GM12878 (cell line): ENCODE measurements around the gene TKT. TPM values are rescaled to one million over a fixed set of nuclear protein-coding genes. Genes with fewer than 3 reads are reported as not detected.

Experiments
- ATAC-seq: fragments of 200-7000 bp; cut with Tn5 transposase; 3 replicates; pipeline ENCODE4 v1.9.1; 2020; ENCODE audit warnings: mild to moderate bottlenecking, moderate library complexity
- BruUV-seq: library from RNA; stranded (reverse); fragments of 400-500 nt; replicated peaks from 2 replicates; lab custom pipeline; 2021; lab: Mats Ljungman, UMichigan
- CTCF ChIA-PET: fragments of 300-600 bp; sonication (Branson Sonifier 250); formaldehyde crosslinking; extraction: SDS; loops from one replicate; lab custom pipeline; 2021; ENCODE audit warnings: inconsistent platforms; lab: Yijun Ruan, JAX
- POLR2A ChIA-PET: fragments of 350-600 bp; formaldehyde crosslinking; extraction: SDS; loops from one replicate; lab custom pipeline; 2021; ENCODE audit warnings: inconsistent platforms; lab: Charles Lee
- RAD21 ChIA-PET: fragments of 300-600 bp; sonication (Branson Sonifier 250); formaldehyde crosslinking; loops from one replicate; lab custom pipeline; 2023; ENCODE audit warnings: antibody characterized with exemption; ENCODE audit not compliant: unreplicated experiment; lab: Charles Lee
- SMC1A ChIA-PET: fragments of 300-600 bp; sonication (Branson Sonifier 250); formaldehyde crosslinking; loops from one replicate; lab custom pipeline; 2023; ENCODE audit not compliant: unreplicated experiment, uncharacterized antibody; lab: Charles Lee
- DNase-seq: peaks from one replicate; pipeline ENCODE4 v3.0.0-alpha.2; 2011; ENCODE audit warnings: low read depth, low spot score
- FAIRE-seq: peaks from 3 replicates; lab custom pipeline; 2011; peaks lifted over from hg19 to GRCh38; lab: Jason Lieb, UNC
- H2AFZ ChIP-seq: 2 replicates; pipeline ENCODE4 v1.6.0; 2011; ENCODE audit warnings: low read depth, low read length, control low read depth; ENCODE audit not compliant: control insufficient read depth
- H3K27ac ChIP-seq: 2 replicates; pipeline ENCODE4 v1.5.1; 2011; ENCODE audit warnings: control low read depth; ENCODE audit not compliant: control insufficient read depth, insufficient read depth
- H3K27me3 ChIP-seq, 2 experiments: replicated peaks in 1 of 2; 2 replicates each; pipeline versions ENCODE4 v1.6.0 to v1.6.1; 2011; ENCODE audit warnings: low read length in 1 of 2; ENCODE audit not compliant: control insufficient read depth in 2 of 2, insufficient read depth in 2 of 2
- H3K36me3 ChIP-seq, 2 experiments: 2 replicates each; pipeline ENCODE4 v1.5.1; 2011; ENCODE audit warnings: low read length in 1 of 2; ENCODE audit not compliant: control insufficient read depth in 2 of 2, insufficient read depth in 2 of 2
- H3K4me1 ChIP-seq: 2 replicates; pipeline ENCODE4 v1.6.1; 2011; ENCODE audit warnings: mild to moderate bottlenecking, low read length, moderate library complexity, mixed read lengths; ENCODE audit not compliant: control insufficient read depth, insufficient read depth
- H3K4me2 ChIP-seq: 2 replicates; pipeline ENCODE4 v1.6.0; 2011; ENCODE audit warnings: control low read depth; ENCODE audit not compliant: control insufficient read depth, insufficient read depth
- H3K4me3 ChIP-seq: fragments of 200-600 bp; sonication (generic); 2 replicates; pipeline ENCODE4 v1.5.1; 2016
- H3K79me2 ChIP-seq: 2 replicates; pipeline ENCODE4 v1.6.0; 2011; ENCODE audit warnings: low read length; ENCODE audit not compliant: control insufficient read depth, insufficient read depth
- H3K9ac ChIP-seq: 2 replicates; pipeline ENCODE4 v1.8.0; 2011; ENCODE audit warnings: low read length, control low read depth, mixed read lengths; ENCODE audit not compliant: control insufficient read depth, insufficient read depth
- H3K9me3 ChIP-seq: replicated peaks from 3 replicates; pipeline ENCODE4 v1.5.1; 2011; ENCODE audit warnings: mild to moderate bottlenecking, low read length; ENCODE audit not compliant: control insufficient read depth, insufficient read depth
- H4K20me1 ChIP-seq: 2 replicates; pipeline ENCODE4 v1.6.0; 2011; ENCODE audit not compliant: control insufficient read depth, insufficient read depth
- CEBPZ ChIP-seq: fragments of 150-350 bp; IDR thresholded peaks from 2 replicates; pipeline ENCODE4 v1.6.1; 2016; ENCODE audit warnings: low read depth, low read length
- CREM ChIP-seq: IDR thresholded peaks from 2 replicates; pipeline ENCODE4 v1.6.1; 2014; ENCODE audit warnings: antibody characterized with exemption, low read depth
- YY1 ChIP-seq: IDR thresholded peaks from 2 replicates; pipeline ENCODE4 v1.6.1; 2011; ENCODE audit warnings: low read depth, mild to moderate bottlenecking, low read length
- ZNF24 ChIP-seq: fragments of 450-650 bp; IDR thresholded peaks from 2 replicates; pipeline ENCODE4 v1.6.1; 2017; ENCODE audit warnings: antibody characterized with exemption, mild to moderate bottlenecking
- WGBS: methylation state at CpG from one replicate; pipeline ENCODE4 v1.1.6; 2016; ENCODE audit warnings: low lambda C conversion rate; ENCODE audit not compliant: insufficient replicate concordance, insufficient coverage; ENCODE audit errors: missing lambda C conversion rate; 5-methylcytosine and 5-hydroxymethylcytosine counted together
- in situ Hi-C: fragments of 300-500 bp; cut with MboI; formaldehyde crosslinking; loops from 9 replicates; pipeline ENCODE4 v1.14.3; 2018; ENCODE audit warnings: mixed read lengths
- intact Hi-C: fragments of 100-400 bp; cut with micrococcal nuclease; formaldehyde crosslinking; loops from one replicate; pipeline ENCODE4 v1.14.2; 2022; ENCODE audit not compliant: unreplicated experiment
- polyA plus RNA-seq, 11 experiments: library from polyadenylated mRNA; depleted of rRNA in 4 of 11; unstranded in 6 of 11; stranded (reverse) in 5 of 11; fragments of >200 nt; fragmentation: Nextera tagmentation in 4 of 11; fragmentation: Illumina TruSeq in 1 of 11; extraction: Ambion mirVana in 4 of 11; extraction: Trizol in 1 of 11; gene quantifications; 1 replicate in 1 of 11; 2 replicates in 10 of 11; pipeline versions ENCODE4 v1.2.1 to v1.2.3, GENCODE V29; 2011 to 2016; ENCODE audit warnings: inconsistent platforms in 2 of 11, missing spikeins in 2 of 11, low read depth in 1 of 11
- total RNA-seq, 4 experiments: library from RNA; depleted of rRNA in 3 of 4; stranded (reverse); fragments of >200 nt in 3 of 4; fragmentation: Illumina TruSeq in 1 of 4; extraction: Trizol in 1 of 4; gene quantifications; 2 replicates each; pipeline versions ENCODE4 v1.2.1 to v1.2.3, GENCODE V29; 2013 to 2021

TKT gene
- total and polyA plus RNA-seq, 10 of the 15 experiments (the other 5 are each of a cell fraction or from before 2014, with no cell fraction given), result 56.4 to 385 (median 143) TPM

- RAD21 ChIA-PET, result interaction anchor here (1.0 kb wide), 1 partner anchor 87 kb away, joined by 3 read pairs; no protein-coding TSS in a partner anchor
- WGBS, result 61% methylated on average over 8 of the region's 8 CpGs
- H3K79me2 ChIP-seq, result peaks cover 20% of the 10 kb centered on the region
- peaks cover 7% of the 10 kb centered on the region for H3K4me1 ChIP-seq
- TF ChIP-seq CREM (no peak), YY1 (no peak), CEBPZ (no peak), ZNF24 (no peak)
- H3K27ac ChIP-seq, result no peak overlapping the region
- no peak overlapping the region for H3K9ac ChIP-seq
- H3K27me3 ChIP-seq, result no peaks in the 10 kb centered on the region
- CTCF ChIA-PET, result interaction anchor here (1.0 to 1.1 kb wide), 2 partner anchors 29 to 144 kb away, joined by 3 read pairs; no protein-coding TSS in a partner anchor
- no peak overlapping the region for H3K4me2 ChIP-seq
- in situ Hi-C loops (no loop called here), intact Hi-C loops (no loop called here)
- H4K20me1 ChIP-seq, result peaks cover 5% of the 10 kb centered on the region
- H3K9me3 ChIP-seq, result no peaks in the 10 kb centered on the region
- FAIRE-seq (no peak), ATAC-seq (no peak), DNase-seq (no peak)
- SMC1A ChIA-PET, result interaction anchor here (0.8 to 1.2 kb wide), 3 partner anchors 12 to 59 kb away, joined by 3 read pairs; no protein-coding TSS in a partner anchor
- no peaks in the 10 kb centered on the region for H3K36me3 ChIP-seq
- POLR2A ChIA-PET, result no interaction called here
- no TSS peak for BruUV-seq
- H2AFZ ChIP-seq, result no peak overlapping the region
- no peak overlapping the region for H3K4me3 ChIP-seq
Observed at GRCh38 chr3:53258600-53259426, 3.0 kb upstream of the TKT start.
